PC-9 (cell line): ENCODE data around the gene LRRC4C.

Source experiments
- EZH2 ChIP-seq: fragments of 200-600 bp; sonication (generic); IDR thresholded peaks from 2 replicates; pipeline ENCODE4 v1.8.0; 2017; ENCODE audit warnings: antibody characterized with exemption, low read depth
- TF ChIP-seq, protein P1 (sequence below): fragments of 200-600 bp; sonication (generic); conservative IDR thresholded peaks from 2 replicates; pipeline ENCODE4 v1.6.1; 2017; ENCODE audit warnings: mixed run types, antibody characterized with exemption, mild to moderate bottlenecking, moderate library complexity

DNA sequence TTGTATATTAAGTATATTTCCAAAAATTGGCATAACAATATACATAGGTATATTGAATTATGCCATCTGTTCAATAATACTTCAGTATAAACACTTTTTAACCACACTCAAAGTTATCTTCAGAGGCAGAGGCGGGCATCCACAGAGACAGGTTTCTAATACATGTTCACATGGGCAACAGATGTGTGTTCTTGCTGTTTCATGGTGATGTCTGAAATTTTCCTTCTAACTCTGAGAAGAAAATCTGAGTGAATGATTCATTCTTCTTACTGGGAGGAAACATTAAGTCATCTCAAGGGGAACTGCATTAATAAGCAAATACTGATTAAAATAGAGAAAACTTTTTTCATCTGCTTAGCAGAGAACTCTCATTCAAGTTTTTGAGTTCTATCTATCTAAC lies 1074.5 kb downstream of the LRRC4C start:
- TF ChIP-seq, protein P1, sequence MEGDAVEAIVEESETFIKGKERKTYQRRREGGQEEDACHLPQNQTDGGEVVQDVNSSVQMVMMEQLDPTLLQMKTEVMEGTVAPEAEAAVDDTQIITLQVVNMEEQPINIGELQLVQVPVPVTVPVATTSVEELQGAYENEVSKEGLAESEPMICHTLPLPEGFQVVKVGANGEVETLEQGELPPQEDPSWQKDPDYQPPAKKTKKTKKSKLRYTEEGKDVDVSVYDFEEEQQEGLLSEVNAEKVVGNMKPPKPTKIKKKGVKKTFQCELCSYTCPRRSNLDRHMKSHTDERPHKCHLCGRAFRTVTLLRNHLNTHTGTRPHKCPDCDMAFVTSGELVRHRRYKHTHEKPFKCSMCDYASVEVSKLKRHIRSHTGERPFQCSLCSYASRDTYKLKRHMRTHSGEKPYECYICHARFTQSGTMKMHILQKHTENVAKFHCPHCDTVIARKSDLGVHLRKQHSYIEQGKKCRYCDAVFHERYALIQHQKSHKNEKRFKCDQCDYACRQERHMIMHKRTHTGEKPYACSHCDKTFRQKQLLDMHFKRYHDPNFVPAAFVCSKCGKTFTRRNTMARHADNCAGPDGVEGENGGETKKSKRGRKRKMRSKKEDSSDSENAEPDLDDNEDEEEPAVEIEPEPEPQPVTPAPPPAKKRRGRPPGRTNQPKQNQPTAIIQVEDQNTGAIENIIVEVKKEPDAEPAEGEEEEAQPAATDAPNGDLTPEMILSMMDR, result no peak
- no peak for TF ChIP-seq EZH2
